ENCODE data around the gene UBE2K.

UBE2K gene

DNA sequence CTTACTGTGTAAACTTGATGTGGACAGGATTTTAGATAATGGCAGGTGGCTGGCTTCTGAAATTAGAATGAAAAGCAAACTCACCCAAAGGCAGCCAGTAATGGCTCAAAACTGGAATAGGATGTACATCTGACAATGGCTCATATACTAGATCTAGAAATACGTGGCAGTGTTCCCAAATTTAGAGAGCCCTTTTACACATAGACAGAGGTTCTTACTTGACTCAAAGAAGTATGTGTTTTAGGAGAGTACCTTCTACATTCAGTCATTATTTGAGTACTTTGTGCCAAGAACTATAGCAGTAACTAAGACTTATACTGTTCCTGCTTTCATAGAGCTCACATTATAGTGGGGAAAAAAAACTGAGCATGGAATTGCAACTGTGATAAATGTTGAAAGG lies 48.0 kb downstream of the UBE2K start:
- Histone ChIP-seq H3K27ac (no peak overlapping the region), H3K36me3 (ENCODE audit: control insufficient read depth, insufficient read depth, low read length) (no peaks in the 10 kb centered on the region), H3K9me3 (ENCODE audit: control insufficient read depth, low read length) (no peaks in the 10 kb centered on the region)

DNA sequence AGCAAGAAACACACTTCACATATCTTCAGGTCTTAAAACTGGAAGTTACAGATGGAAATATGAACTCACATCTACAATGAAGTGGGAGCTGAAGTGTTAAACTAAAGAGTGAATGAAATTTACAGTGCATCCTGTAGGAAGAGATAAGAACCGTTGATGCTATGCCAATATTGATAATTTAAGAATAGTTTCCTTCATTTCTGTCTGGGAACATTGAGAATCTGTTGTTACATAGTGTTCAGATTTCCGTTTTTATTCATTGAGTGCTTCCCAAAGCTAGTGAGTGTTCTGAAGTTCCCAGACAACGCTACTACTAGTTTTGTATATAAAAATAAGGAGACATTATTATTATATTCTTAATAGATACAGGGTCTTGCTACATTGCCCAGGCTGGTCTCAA lies 52.3 kb downstream of the UBE2K start:
- TF ChIP-seq, protein P1, sequence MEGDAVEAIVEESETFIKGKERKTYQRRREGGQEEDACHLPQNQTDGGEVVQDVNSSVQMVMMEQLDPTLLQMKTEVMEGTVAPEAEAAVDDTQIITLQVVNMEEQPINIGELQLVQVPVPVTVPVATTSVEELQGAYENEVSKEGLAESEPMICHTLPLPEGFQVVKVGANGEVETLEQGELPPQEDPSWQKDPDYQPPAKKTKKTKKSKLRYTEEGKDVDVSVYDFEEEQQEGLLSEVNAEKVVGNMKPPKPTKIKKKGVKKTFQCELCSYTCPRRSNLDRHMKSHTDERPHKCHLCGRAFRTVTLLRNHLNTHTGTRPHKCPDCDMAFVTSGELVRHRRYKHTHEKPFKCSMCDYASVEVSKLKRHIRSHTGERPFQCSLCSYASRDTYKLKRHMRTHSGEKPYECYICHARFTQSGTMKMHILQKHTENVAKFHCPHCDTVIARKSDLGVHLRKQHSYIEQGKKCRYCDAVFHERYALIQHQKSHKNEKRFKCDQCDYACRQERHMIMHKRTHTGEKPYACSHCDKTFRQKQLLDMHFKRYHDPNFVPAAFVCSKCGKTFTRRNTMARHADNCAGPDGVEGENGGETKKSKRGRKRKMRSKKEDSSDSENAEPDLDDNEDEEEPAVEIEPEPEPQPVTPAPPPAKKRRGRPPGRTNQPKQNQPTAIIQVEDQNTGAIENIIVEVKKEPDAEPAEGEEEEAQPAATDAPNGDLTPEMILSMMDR (IDR thresholded peaks at IDR 0.05), result no peak
- H3K27me3 ChIP-seq (ENCODE audit: control insufficient read depth, insufficient read depth, low read length), result no peaks in the 10 kb centered on the region

More for the DNA sequence above, 48.0 kb downstream of the UBE2K start:
- Histone ChIP-seq H2AFZ (no peak overlapping the region), H3K9ac (no peak overlapping the region), H3K27me3 (ENCODE audit: control insufficient read depth, insufficient read depth, low read length) (no peaks in the 10 kb centered on the region), H3K79me2 (no peaks in the 10 kb centered on the region), H3K4me1 (no peaks in the 10 kb centered on the region), H3K4me2 (ENCODE audit: low read length) (no peak overlapping the region), H3K4me3 (ENCODE audit: low read depth, low read length) (no peak overlapping the region)
- TF ChIP-seq, protein P1 (IDR thresholded peaks at IDR 0.05), result no peak

GRCh38 chr4:39754309-39754708 lies 56.4 kb downstream of the UBE2K start:
- no peaks in the 10 kb centered on the region for H3K36me3 ChIP-seq (ENCODE audit: control insufficient read depth, insufficient read depth, low read length)
- H3K9me3 ChIP-seq (ENCODE audit: control insufficient read depth, low read length), result no peaks in the 10 kb centered on the region
- H3K79me2 ChIP-seq, result no peaks in the 10 kb centered on the region
- TF ChIP-seq, protein P1 (IDR thresholded peaks at IDR 0.05), result no peak
- no peak overlapping the region for H3K9ac ChIP-seq
- H2AFZ ChIP-seq, result no peak overlapping the region
- no peak overlapping the region for H3K4me2 ChIP-seq (ENCODE audit: low read length)
- H3K4me3 ChIP-seq (ENCODE audit: low read depth, low read length), result no peak overlapping the region
- no peaks in the 10 kb centered on the region for H3K4me1 ChIP-seq
- no peak overlapping the region for H3K27ac ChIP-seq
- H3K27me3 ChIP-seq (ENCODE audit: control insufficient read depth, insufficient read depth, low read length), result no peaks in the 10 kb centered on the region

More for the DNA sequence above, 52.3 kb downstream of the UBE2K start:
- Histone ChIP-seq H2AFZ (no peak overlapping the region), H3K36me3 (ENCODE audit: control insufficient read depth, insufficient read depth, low read length) (no peaks in the 10 kb centered on the region), H3K27ac (no peak overlapping the region), H3K9me3 (ENCODE audit: control insufficient read depth, low read length) (no peaks in the 10 kb centered on the region), H3K9ac (no peak overlapping the region), H3K79me2 (no peaks in the 10 kb centered on the region), H3K4me3 (ENCODE audit: low read depth, low read length) (no peak overlapping the region), H3K4me1 (no peaks in the 10 kb centered on the region), H3K4me2 (ENCODE audit: low read length) (no peak overlapping the region)

- Histone ChIP-seq H3K79me2 (no peaks in the 10 kb centered on the region), H2AFZ (no peak overlapping the region), H3K4me3 (ENCODE audit: low read depth, low read length) (no peak overlapping the region), H3K9ac (no peak overlapping the region), H3K4me2 (ENCODE audit: low read length) (no peak overlapping the region), H3K9me3 (ENCODE audit: control insufficient read depth, low read length) (no peaks in the 10 kb centered on the region), H3K36me3 (ENCODE audit: control insufficient read depth, insufficient read depth, low read length) (no peaks in the 10 kb centered on the region), H3K27ac (no peak overlapping the region), H3K27me3 (ENCODE audit: control insufficient read depth, insufficient read depth, low read length) (no peaks in the 10 kb centered on the region), H3K4me1 (no peaks in the 10 kb centered on the region)
- TF ChIP-seq, protein P1 (IDR thresholded peaks at IDR 0.05), result no peak
Observed at GRCh38 chr4:39756159-39756558, 58.2 kb downstream of the UBE2K start.

- no peak overlapping the region for H3K27ac ChIP-seq
- H2AFZ ChIP-seq, result no peak overlapping the region
- TF ChIP-seq, protein P1 (IDR thresholded peaks at IDR 0.05), result no peak
- no peak overlapping the region for H3K4me3 ChIP-seq (ENCODE audit: low read depth, low read length)
- no peaks in the 10 kb centered on the region for H3K36me3 ChIP-seq (ENCODE audit: control insufficient read depth, insufficient read depth, low read length)
- no peak overlapping the region for H3K9ac ChIP-seq
- H3K9me3 ChIP-seq (ENCODE audit: control insufficient read depth, low read length), result no peaks in the 10 kb centered on the region
- H3K4me1 ChIP-seq, result no peaks in the 10 kb centered on the region
- H3K27me3 ChIP-seq (ENCODE audit: control insufficient read depth, insufficient read depth, low read length), result no peaks in the 10 kb centered on the region
- no peaks in the 10 kb centered on the region for H3K79me2 ChIP-seq
- no peak overlapping the region for H3K4me2 ChIP-seq (ENCODE audit: low read length)
Observed at GRCh38 chr4:39758176-39758575, 60.2 kb downstream of the UBE2K start.
